ENCODE results near the gene CNTNAP2.

The CNTNAP2 gene

DNA sequence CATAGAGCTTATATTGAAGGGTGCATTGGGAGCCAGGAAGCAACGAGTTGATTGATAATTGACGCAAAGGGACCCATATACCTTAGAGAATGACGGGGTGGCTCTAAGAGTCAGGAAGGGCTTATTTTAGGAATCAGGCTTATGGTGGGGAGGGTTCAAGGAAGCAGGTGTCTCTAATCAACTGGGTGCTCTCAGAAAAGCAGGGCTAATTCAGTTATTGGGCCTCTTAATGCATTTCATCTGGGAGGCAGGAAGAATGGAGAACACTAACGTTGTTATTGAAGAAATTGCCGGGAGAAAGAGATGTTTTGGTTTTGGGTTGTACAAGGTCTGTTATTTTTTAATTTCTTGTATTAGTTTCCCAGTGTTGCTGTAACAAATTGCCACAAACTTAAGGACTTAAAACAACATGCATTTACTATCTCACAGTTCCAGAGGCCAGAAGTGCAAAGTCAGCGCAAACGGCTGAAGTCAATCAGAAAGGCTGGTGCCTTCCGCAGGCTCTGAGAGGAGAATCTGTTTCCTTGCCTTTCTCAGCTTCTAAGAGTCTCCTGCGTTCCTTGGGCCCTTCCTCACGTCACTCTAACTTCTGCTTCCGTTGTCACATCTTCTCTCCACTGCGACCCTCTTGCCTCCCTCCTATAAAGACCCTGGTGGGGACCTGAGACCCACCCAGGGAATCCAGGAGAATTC, 2145.5 kb downstream of the CNTNAP2 start:
- TF ChIP-seq GATA3 (IDR thresholded peaks at IDR 0.05; ENCODE audit: low read depth, low read length) (no peak), GATA2 (IDR thresholded peaks at IDR 0.05; ENCODE audit: low read depth, low read length) (no peak)

DNA sequence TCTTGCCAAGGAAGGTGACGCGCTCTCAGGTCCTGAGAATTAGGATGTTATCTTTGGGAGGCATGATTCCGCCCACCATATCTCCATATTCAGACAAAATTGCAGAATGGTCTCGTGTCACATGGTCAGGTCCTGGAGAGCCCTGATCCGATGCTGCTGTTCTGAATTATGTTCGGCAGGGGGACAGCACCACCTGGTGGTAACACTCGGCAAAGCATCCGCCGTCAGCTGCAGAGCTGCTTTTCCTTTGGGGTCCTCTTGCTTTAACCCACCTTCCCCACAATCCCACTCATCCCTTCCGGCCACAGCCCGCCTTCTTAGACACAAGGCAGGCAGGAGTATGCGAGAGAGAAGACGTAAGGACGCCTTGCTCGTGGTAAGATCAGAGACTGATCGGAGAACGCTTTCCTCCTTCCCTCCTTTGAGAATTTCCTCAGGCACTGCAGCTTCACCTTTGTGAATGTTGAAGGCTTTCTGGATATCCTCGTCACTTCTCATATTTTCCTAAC, 2146.2 kb downstream of the CNTNAP2 start:
- TF ChIP-seq GATA2 (IDR thresholded peaks at IDR 0.05; ENCODE audit: low read depth, low read length) (peak; percentile 64), GATA3 (IDR thresholded peaks at IDR 0.05; ENCODE audit: low read depth, low read length) (no peak)

DNA sequence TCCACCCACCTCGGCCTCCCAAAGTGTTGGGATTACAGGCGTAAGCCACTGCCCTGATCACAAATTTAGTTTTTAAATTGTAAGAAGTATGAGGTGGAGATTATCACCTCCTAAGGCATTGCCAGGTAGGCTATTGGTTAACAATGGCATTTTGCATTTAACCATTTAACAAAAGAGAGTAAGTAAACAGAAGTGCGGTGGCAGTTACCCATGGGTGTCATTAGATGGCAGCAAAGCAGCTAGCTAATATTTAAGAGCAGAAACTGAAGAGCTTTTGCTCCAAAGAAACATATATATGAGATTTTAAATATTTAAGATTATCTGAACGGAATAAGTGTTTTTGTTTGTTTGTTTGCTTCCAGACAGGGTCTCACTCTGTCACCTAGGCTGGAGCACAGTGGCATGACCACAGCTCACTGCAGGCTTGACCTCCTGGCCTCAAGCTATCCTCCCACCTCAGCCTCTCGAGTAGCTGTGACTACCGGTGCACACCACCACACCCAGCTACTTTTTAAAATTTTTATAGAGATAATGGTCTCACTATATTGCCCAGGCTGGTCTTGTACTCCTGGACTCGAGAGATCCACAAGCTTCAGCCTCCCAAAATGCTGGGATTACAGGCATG, 2148.4 kb downstream of the CNTNAP2 start:
- TF ChIP-seq GATA3 (IDR thresholded peaks at IDR 0.05; ENCODE audit: low read depth, low read length) (no peak), GATA2 (IDR thresholded peaks at IDR 0.05; ENCODE audit: low read depth, low read length) (no peak)

DNA sequence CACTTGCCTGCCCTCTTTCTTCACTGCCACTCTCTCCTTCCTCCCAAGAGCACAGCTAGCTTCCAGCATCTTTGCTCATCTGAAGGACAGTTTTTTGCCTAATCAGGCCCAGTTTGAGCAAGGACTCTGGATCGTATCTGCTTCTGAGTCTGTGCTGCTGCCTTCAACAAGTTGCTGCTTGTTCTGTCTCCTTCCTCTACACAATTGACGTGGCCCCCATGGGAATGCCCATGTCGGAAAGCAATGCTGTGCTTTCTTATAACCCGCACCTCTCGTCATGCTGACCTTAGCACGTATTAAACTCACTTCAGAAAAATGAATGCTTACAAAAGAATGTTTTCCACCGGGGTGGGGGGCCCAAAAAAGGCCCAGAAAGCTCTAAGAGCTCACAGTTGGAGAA, 2149.3 kb downstream of the CNTNAP2 start:
- TF ChIP-seq GATA3 (IDR thresholded peaks at IDR 0.05; ENCODE audit: low read depth, low read length), result no peak
- no peak for TF ChIP-seq GATA2 (IDR thresholded peaks at IDR 0.05; ENCODE audit: low read depth, low read length)

DNA sequence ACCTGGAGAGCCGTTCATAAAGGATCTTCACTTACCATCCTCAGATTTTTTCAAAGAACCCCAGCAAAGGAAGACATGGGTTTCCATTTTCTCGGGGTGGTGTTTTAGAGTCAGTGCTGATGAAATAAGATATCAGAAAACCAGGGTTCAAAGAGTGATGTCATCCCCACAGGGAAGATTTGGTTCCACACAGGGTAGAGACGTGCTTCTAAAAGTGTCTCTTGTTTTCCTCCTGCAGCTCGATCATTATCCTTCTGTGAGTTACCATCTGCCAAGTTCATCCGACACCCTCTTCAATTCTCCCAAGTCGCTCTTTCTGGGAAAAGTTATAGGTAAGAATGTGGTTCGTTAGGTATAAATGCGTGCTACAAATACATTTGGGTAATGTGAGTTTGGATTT, 2150.2 kb downstream of the CNTNAP2 start:
- no peak for TF ChIP-seq GATA2 (IDR thresholded peaks at IDR 0.05; ENCODE audit: low read depth, low read length)
- TF ChIP-seq GATA3 (IDR thresholded peaks at IDR 0.05; ENCODE audit: low read depth, low read length), result no peak

DNA sequence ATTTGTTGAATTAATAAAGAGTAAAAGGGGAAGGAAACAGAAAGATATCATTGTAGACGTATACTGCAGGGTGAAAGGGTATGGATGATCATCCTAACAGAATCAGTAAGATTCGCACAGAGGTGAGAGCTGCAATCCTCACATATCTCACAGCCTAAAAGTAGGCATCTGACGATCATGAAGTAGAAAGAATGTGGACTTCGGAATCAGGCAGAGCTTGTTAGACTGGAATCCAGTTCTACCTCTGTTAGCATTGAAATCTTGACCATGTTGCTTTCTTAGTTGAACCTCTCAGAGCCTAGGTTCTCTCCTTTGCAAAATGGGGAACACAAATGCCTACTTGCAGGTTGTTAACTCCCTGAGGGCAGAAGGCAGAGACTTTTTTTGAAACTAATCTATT, 2154.0 kb downstream of the CNTNAP2 start:
- TF ChIP-seq GATA3 (IDR thresholded peaks at IDR 0.05; ENCODE audit: low read depth, low read length), result no peak
- TF ChIP-seq GATA2 (IDR thresholded peaks at IDR 0.05; ENCODE audit: low read depth, low read length), result no peak

DNA sequence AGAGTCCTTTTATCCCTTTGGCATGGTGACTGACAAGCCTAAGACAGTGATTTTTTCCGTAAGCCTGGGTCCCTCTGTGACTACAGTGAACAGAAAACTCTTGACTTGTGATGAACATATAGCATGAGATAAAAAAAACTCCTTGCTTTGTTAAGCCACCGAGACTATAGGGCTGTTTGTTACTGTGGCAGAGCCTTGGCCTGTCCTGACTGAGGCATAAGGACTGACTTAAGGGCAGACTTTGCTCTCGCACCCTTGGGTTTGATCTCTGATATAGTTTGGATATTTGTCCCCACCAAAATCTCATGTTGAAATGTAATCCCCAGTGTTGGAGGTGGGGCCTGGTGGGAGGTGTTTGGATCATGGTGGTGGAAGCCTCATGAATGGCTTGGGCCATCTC, 2157.5 kb downstream of the CNTNAP2 start:
- TF ChIP-seq GATA3 (IDR thresholded peaks at IDR 0.05; ENCODE audit: low read depth, low read length) (no peak), GATA2 (IDR thresholded peaks at IDR 0.05; ENCODE audit: low read depth, low read length) (no peak)

DNA sequence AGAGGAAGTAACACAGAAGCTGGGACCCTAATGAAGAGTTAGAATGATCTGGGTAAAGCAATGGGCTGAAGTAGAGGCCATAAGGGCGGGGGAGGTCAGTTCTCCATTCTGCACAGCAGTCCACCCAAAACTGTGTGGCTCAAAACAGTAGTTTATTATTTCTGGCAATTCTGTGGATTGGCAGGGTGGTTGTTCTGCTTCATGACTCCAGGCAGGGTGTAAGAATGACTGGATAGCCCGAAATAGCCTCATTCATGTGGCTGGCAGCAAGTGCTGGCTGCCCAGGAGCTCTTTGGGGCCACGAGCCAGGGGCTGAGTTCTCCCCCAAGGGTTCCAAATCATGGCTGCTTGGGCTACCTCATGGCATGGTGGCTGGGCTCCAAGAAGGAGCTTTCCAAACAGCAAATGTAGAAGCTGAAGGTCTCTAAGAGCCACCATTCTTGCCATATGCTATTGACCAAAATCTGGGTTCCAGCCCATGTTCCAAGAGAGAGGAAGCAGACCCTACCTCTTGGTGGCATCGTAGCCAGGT, 2158.8 kb downstream of the CNTNAP2 start:
- TF ChIP-seq GATA2 (IDR thresholded peaks at IDR 0.05; ENCODE audit: low read depth, low read length), result no peak
- no peak for TF ChIP-seq GATA3 (IDR thresholded peaks at IDR 0.05; ENCODE audit: low read depth, low read length)

DNA sequence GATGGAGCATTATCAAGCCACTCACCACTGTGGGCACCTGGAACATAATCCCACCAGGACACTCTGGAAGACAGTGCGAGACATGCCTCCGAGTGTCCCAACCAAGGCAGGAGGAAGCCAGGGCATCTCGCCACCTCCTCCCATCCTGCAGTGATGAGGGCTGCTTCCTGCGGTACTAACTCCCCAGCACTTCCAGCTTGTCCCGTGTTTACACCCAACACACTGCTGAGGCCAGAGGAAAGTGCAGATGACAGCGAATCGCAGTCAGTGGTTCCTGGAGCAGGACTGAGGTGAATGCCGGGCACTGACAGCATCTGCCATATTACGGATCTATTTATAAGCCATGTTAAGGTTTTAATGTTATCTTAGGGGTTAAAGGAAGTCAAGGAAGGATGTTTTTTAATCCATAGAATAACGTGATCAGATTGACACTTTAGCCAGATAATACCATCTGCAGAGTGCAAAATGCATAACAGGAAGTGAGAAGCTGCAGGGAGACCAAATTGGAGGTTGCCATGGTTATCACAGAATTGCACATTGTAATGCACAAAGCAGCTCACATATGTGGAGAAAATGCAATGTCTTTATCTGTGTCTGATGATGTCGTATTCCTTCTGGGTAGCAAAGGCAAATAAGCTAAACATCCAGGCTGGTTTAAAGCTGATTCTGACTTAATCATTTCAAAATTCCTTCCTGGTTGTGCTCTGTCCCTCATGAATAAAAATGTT, 2159.9 kb downstream of the CNTNAP2 start:
- TF ChIP-seq GATA3 (IDR thresholded peaks at IDR 0.05; ENCODE audit: low read depth, low read length), result no peak
- TF ChIP-seq GATA2 (IDR thresholded peaks at IDR 0.05; ENCODE audit: low read depth, low read length), result no peak

DNA sequence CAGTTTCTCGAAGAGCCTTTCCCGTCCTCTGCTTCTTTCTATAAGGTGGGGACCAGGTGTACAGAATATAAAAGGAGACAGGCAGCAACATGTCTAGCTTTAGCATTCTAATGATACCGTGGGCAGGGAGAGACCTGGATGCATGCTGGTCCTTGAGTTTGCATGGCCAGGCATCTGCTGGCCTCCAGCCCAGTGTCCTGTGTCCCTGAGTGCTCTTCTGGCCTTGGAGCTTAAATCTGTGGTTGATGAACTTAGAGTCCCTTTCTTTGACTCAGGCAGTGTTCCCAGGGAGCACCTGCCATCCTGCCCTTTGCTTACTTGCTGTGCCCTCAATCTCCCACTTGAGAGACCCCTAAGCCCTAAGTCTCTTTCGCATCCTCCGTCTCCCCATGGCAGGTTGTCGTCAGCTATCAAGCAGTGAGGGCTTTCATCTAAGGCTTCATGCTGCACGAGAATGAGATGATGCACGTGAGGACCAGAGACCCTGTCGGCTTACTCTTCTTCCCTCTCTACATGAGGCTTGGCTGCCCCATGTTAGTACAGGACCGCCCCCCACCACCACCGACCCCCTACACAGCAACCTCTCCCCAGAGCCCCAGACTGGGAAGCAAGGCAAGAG, 2160.6 kb downstream of the CNTNAP2 start:
- TF ChIP-seq GATA3 (IDR thresholded peaks at IDR 0.05; ENCODE audit: low read depth, low read length) (no peak), GATA2 (IDR thresholded peaks at IDR 0.05; ENCODE audit: low read depth, low read length) (no peak)

DNA sequence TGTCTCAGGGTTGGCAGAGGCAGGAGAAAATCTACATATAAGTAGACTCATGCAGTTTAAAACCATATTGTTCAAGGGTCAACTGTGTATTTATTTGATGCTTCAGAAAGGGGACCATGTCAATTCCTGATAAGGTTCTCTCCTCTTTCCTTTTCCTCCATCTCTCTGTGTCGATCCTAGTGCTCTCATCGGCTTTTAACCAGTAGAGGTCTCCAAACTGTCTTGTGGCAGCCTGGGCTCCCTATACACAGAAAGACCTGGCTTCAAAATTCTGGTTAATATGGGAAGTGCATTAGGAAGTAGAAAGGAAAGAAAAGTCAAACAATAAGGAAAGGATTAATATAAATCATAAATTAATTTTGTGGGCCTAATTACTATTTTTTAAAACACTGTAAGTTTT, 2169.5 kb downstream of the CNTNAP2 start:
- no peak for TF ChIP-seq GATA3 (IDR thresholded peaks at IDR 0.05; ENCODE audit: low read depth, low read length)
- no peak for TF ChIP-seq GATA2 (IDR thresholded peaks at IDR 0.05; ENCODE audit: low read depth, low read length)

DNA sequence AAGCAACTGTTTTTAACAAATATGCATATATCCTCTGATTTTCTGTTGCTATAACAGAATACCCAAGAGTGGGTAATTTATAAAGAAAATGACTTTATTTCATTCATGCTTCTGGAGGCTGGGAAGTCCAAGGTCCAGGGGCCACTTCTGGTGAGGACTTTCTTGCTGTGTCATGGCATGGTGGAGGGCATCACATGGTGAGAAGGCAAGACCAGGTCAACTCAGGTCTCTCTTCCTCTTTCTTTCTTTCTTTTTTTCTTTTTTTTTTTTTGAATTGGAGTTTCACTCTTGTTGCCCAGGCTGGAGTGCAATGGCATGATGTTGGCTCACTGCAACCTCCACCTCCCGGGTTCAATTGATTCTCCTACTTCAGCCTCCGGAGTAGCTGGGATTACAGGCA, 2170.9 kb downstream of the CNTNAP2 start:
- no peak for TF ChIP-seq GATA3 (IDR thresholded peaks at IDR 0.05; ENCODE audit: low read depth, low read length)
- no peak for TF ChIP-seq GATA2 (IDR thresholded peaks at IDR 0.05; ENCODE audit: low read depth, low read length)

DNA sequence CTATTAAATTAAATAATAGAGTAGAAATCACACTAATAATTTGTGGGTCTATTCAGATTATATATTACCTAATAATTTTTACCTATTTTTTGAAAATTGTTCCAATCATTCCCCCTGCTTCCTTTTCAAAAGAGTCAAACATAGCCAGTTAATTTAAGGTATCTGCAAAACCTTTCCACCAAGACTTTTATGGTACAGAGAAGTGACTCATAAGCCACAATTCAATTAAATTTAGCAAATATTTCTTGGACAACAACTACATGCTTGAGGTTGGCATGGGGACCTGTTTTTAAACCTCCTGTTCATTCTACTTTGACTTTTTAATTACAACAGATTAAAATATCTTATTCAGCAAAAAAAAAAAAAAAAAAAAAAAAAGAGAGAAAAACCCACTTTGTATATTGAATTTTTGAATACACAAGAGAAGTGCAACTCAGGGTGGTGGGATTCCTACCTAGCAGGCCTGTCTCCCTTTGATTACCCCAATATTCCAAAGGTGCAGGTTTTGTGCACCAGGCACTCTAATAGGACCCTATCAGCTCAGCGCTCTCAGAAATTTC, 2172.1 kb downstream of the CNTNAP2 start:
- TF ChIP-seq GATA3 (IDR thresholded peaks at IDR 0.05; ENCODE audit: low read depth, low read length) (no peak), GATA2 (IDR thresholded peaks at IDR 0.05; ENCODE audit: low read depth, low read length) (no peak)

DNA sequence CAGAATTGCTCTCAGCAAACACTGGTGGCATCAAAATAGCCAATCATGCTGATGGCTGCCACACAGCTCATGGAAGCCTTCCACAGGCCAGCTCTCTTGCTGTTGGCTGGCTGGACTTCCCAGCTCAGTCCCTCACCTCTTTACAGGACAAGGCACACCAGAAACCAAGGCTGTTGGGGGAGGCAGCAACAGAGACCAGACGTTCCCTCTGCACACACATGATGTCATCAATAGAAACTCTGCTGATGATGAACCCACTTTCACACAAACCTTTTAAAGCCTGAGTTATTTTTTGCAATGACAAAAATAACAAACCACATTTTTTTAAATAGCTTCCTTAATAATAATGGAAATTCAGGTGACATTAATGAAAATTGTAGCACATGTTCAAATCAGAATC, 2173.0 kb downstream of the CNTNAP2 start:
- TF ChIP-seq GATA3 (IDR thresholded peaks at IDR 0.05; ENCODE audit: low read depth, low read length), result no peak
- TF ChIP-seq GATA2 (IDR thresholded peaks at IDR 0.05; ENCODE audit: low read depth, low read length), result no peak
